NCI-H1417 (cell line): Measurements from ENCODE around the gene BPIFB2.
"Not testable (repeated sequence)": the region's sequence is repeated elsewhere in the genome, so short reads cannot be mapped to it uniquely, and the experiment has no call there.

ENCODE experiments used
- DNase-seq, 3 experiments: peaks; one replicate each; lab custom pipeline; 2025; lab: John Stamatoyannopoulos, UW

The BPIFB2 gene

DNA sequence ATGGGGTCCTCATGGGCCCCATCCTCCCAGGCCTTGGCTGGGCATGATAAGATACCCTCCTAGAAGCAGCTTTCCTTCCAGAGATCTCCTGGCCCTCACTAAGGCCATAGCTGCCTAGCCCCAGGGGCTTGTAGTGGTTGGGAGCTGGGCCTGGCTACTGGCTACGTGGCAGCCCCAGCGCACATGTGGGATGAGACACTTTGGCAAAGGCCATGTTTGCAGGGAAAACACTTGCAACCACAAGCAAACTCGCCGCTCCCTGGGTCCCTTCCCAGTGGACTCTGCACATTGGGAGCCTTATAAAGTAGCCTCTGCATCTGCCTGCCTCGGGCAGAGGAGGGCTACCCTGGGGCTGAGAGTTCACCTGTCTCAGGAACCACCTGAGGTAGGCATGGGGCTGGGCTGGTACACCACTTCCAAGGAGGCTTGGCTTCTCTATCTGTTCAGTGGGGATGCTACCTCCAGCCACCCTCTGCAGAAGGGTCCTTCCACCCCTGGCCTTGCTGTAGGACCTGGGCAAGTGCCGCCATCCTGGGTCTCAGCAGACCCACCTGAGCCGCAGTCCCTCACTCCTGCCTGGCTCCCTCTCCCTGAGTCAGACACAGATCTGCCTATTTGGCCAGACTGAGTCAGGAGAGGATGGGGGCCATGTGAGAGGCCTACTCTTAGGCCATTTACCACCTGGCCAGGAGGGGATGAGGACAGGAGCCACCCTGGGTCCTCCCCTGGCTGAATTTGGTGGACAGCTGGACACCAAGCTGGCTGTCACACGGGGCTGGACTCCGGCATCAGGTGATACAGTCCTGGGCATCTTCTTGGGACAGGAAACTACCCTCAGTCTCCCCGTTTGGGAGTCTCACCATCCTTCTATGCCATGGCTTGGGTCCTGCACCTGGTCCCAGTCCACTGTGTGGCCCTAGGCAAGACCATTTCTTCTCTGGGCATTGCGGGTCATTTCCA, at the start of gene BPIFB2:
Gene BPIFB2 (plus strand): TSS at position 329 of the 960 bp plus-strand sequence. CDS start 871 bp downstream, outside the sequence.
- no peak for DNase-seq

- no peak for DNase-seq
These were observed 48.9 kb upstream of the BPIFB2 start for GRCh38 chr20:32958574-32958973.

GRCh38 chr20:32959351-32960221, 47.9 kb upstream of the BPIFB2 start:
- DNase-seq: no peak

DNA sequence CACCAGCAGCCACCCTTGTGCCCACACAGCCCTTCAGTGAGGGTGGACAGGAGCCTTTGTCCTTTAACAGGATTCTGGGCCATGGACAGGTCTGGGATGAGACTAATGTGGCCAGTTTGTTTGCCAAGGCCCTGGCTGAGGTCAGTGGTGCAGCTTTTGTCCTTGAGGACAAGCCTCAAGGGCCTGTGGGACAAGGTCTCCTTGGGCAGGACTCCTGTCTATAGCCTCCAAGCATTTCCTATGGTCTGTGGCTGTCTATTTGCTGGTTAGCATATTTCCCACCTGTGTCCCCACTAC, 47.3 kb upstream of the BPIFB2 start:
- no peak for DNase-seq

- no peak for DNase-seq
These were observed 46.4 kb upstream of the BPIFB2 start for GRCh38 chr20:32960849-32961731.

DNA sequence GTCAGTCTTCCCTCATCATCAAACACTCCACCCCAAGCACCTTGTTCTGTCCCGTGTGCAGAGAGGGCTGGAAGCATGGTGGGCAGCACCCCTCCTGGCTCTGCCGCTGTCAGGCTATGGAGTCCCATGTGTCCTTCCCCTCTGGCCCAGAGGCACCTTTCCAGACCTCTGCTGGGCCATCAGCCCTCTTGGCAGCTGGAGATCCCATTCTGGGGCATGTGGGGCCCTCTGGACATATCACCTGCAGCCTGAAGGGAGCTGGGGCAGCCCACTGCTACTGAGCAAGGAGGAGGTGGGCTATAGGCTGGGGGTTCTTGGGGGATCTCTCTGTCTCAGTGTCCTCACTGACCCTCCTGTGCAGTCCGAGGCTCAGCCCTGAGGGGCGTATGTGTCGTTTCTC, 45.5 kb upstream of the BPIFB2 start:
- no peak for DNase-seq

DNA sequence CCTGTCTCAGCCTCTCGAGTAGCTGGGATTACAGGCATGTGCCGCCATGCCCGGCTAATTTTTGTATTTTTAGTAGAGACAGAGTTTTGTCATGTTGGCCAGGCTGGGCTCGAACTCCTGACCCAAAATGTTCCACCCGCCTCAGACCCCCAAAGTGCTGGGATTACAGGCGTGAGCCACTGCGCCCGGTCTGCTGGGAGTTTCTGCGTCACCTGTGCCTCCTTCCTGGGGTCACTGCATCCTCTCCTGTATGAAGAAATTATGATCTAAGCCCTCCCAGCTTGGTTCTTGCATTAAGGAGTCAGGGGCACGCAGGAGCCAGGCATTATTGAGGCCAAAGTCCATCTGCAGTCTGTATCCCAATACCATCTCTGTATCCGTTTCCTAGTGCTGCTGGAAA, 44.9 kb upstream of the BPIFB2 start:
- not testable (repeated sequence) for DNase-seq

GRCh38 chr20:32963176-32963575, 44.3 kb upstream of the BPIFB2 start:
- no peak for DNase-seq

- DNase-seq: no peak
These were observed 42.9 kb upstream of the BPIFB2 start for GRCh38 chr20:32964575-32964974.

- no peak for DNase-seq
These were observed 42.4 kb upstream of the BPIFB2 start for GRCh38 chr20:32965115-32965514.

GRCh38 chr20:32965581-32966373, 41.7 kb upstream of the BPIFB2 start:
- DNase-seq: no peak

GRCh38 chr20:32966382-32966781, 41.1 kb upstream of the BPIFB2 start:
- no peak for DNase-seq

DNA sequence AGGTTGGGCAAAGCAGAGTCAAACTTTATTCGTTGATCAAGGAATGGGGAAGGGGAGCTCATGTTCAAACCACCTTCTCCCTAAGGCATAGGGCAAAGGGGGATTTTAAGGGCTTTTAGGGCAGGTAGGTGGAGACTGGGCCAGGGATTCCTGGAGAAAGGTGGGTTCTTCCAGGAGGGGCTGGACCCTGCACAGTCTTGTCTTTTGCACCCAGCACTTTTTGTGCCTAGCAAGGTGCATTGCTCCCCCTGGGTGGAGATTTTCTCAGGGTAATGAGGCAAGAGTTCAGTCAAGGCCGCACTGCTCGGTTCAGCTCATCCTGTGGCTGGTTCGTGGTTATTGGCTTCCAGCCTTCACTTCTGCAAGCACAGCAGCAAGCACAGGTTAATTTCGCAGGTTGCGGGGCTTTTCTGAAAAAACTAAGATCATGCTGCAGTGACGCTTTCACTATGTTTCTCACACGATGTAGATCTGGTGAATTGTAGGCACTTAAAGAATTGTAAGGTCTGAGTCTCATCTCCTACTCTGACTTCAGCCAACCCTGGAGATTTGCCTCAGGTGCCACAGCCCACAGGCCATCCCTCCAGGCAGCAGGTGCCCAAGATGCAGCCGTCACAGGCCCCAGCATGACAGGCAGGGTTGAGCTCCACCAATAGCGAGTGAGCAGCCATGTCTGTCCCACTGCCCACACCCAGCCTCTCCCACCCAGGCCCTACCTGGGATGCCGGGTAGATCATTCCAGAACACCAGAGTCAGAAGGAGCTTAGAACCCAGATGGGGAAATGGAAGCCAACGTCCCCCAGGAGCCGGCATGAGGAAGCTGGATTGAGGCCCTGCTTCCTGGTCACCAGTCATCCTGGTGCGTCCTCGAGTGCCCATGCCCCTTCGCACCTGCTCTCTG, 40.4 kb upstream of the BPIFB2 start:
- no peak for DNase-seq

- no peak for DNase-seq
These were observed 39.5 kb upstream of the BPIFB2 start for GRCh38 chr20:32967961-32968457.

GRCh38 chr20:32968478-32969241, 38.8 kb upstream of the BPIFB2 start:
- DNase-seq: no peak

DNA sequence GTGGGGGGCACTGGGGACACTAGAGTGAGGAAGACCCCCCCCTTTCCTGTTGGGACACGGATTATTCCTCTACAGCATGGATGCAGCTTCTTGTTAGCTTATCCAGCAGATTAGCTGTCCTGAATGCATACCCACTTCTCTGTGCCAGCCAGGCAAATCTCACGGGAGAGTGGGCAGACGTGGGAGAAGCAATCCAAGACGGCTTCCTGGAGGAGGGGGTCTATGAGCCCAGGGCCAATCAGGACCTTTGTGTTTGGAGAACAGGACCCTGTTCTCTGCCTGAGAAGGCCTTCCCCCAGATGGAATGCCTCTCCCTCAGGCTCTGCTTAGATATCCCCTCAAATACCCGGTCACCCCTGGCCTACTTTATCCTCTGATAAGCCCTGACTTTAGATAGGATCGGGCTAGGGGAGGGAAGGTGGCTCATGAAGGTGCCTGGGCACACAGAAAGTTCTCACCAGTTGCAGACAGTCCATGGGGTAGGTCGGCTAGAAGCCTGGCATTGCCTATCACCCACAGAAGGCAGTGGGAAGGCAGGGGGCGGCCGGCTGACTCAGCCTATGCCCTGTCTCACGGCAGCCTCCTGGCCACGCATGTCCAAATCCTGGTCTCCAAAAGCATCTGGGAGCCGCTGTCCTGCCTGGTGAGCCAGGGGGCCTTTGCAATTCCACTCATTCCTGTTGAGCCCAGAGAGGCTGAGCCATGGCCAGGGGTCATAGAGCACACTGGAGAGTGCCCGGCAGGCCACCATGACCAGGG, 38.0 kb upstream of the BPIFB2 start:
- DNase-seq: no peak

DNA sequence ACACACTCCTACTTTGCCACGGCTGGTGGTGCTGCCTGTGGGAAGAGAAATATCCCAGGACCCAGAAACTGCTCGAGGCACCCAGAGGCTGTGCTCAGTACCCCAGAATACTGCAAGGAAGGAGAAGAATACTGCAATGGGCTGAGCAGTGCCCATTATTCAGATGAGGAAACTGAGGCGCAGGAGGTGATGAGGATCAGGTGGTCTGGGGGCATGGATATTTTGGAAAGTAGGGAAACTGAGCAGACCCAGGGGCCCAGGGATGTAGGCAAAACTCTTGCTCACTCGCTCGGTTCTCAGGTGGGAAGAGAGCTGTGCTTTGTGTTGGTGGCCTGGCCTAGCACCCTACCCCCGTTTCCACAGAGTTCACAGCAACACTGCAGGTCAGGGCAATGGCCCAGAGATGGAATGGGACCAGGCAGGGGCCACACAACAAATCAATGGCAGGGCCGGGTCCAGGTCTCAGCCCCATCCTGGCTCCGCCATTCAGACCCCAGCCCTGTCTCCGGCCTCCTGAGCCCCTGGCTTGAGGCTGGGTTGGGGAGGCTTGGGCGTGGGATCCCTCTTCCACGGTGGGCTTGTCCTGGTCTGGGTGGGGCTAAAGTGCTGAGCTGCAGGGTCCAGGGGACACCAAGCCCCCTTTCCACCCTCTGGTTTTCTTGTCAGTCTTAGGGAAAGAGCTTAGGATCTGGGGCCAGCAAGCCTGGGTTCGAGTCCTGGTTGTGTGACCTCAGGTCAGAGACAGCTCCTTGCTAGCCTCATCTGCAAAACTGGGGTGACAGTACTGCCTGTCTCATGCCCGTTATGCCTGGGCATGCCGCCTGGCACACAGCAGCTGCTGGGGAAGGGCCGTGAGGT, 37.2 kb upstream of the BPIFB2 start:
- no peak for DNase-seq

- no peak for DNase-seq
These were observed 36.6 kb upstream of the BPIFB2 start for GRCh38 chr20:32970973-32971300.
